ENCODE results near the gene PDLIM4.

PDLIM4 gene

GRCh38 chr5:132253452-132254320 lies 3.8 kb upstream of the PDLIM4 start:
- no peak for DNase-seq (ENCODE audit: low read depth)

- DNase-seq (ENCODE audit: low read depth): peak; percentile 44
Observed at GRCh38 chr5:132254321-132254977, 3.0 kb upstream of the PDLIM4 start.

- DNase-seq (ENCODE audit: low read depth): no peak
Observed at GRCh38 chr5:132256086-132256782, 1.3 kb upstream of the PDLIM4 start.

GRCh38 chr5:132256783-132257130 lies 739 bp upstream of the PDLIM4 start:
- DNase-seq (ENCODE audit: low read depth): no peak

- peak; percentile 33 for DNase-seq (ENCODE audit: low read depth)
Observed at GRCh38 chr5:132258102-132259068, 889 bp downstream of the PDLIM4 start.

- peak; percentile 92 for DNase-seq (ENCODE audit: low read depth)
Observed at GRCh38 chr5:132259069-132259851, 1.8 kb downstream of the PDLIM4 start.

DNA sequence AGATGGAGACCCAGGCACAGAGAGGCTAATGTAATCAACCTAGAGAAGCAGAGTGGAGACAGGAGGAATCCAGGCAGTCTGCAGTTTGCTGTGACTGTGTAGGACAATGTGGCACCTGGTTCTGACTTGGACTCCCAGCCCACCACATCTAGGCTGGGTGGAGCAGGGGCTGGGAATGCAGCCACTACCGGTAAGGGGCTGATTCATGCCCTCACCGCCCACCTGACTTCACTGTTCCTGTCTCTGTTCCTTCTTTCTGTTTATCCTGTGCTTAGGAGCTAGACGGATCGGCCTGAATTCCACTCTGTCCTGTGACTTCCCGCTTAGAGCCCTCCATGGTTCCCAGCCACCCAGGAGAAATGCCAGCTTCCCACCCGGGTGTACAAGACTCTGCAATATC lies 2.6 kb downstream of the PDLIM4 start:
- no peak for DNase-seq (ENCODE audit: low read depth)

DNA sequence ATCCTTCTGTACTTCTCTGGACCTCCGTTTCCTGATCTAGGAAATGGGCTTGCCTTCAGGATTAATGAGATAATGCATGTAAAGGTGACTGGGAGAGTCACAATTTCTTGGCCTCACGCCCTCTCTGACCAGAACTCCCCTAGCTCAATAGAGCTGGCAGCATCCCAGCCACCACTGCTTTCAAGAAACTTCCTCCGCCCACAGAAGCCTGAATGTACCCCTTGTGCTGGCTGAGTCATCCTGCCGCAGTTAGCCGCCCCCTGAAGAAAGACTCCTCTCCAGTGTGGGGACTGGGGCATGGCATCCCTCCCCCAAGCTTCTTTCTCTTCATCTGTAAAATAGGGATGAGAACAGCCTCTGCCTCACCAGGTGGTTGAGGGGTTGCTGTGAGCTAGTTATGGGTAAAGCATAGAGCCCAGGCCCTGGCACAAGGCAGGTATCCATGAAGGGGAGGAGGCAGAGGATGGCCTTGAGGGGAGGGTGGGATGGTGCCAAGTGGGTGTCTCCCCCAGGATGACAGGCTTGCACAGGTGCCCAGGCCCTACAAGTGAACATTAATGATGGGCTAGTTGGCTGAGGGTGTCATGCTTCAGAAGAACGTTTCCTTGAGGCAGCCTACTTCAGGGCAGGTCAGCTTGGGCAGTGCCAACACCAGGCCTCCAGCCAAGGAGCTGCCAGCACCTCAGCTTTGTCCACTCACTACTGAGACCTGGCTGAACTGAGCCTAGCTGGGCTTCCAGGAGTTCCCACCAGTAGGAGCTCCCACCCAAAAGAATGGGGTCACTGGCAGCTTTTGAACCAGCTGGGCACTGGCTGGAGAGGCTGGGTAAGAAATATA lies 3.4 kb downstream of the PDLIM4 start:
- DNase-seq (ENCODE audit: low read depth): peak; percentile 50

DNA sequence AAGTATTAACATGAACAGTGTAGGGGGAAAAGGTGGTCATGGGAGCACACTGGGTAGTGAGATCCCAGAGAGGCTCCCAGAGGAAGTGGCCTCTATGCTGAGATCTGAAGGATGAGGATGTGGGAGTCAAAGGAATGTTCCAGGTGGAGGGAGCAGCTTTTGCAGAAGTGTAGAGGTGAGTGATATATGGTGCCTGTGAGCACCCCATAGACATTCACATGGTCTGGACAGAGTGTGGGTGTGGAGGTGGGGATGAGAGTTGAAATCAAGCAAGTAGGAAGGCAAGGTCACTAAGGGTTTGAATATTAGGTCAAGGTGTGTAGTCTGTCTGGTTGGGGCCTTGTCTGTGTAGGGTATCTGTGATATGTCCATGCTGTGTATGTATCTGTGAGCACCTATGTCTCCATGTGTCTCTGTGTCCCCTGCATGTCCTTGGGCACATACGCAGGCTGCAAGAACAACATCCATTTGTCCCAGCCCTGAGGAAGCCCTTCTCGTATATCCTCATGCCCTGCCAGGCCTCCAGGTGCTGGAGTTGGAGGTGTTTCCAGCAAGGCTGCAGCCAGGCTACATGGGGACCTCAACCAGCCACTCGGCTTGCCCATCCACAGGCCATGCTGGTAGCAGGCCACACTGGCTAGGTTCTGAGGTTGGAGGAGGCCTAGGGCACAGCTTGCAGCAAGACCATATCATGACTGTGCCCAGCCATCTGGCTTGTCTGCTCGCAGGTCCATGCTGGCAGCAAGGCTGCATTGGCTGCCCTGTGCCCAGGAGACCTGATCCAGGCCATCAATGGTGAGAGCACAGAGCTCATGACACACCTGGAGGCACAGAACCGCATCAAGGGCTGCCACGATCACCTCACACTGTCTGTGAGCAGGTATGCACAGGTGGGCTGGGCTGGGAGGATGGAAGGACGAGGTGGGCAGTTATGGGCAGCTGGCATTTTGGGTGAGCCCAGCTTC lies 4.7 kb downstream of the PDLIM4 start:
- DNase-seq (ENCODE audit: low read depth): no peak

- peak; percentile 72 for DNase-seq (ENCODE audit: low read depth)
Observed at GRCh38 chr5:132262882-132263547, 5.5 kb downstream of the PDLIM4 start.

DNA sequence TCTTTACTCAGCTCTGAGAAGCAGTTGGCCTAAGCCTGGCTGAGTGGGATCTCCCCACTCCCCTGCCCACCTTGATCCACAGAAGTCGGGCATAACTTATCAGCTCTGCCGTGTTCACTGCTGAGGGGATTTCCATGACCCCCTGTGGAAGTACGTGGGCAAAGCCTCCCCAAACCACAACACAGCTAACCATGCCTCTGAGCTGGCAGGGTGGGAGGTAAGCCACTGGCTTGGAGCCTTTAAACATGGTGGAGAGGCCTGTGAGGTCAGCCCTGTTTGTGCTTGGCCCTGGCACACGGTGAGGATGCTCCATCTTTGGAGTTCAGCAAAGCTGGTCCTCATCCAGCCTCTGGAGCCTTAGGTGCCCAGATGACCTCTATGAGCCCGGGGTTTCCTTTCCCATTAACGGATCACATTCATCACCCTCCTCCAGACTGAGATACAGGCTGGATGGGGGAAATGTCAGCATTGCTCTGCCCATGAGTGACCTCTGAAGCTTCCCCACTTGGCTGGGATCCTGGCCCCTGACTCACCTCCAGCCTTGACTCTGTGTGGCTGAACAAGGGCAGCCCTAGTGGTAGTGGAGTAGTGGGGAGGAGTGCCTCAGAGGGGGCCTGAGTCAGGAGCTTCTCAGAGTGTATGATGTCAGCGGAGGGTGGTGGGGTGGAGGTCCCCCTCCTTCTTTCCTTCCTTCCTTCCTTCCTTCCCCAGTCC lies 6.2 kb downstream of the PDLIM4 start:
- DNase-seq (ENCODE audit: low read depth): peak; percentile 66

DNA sequence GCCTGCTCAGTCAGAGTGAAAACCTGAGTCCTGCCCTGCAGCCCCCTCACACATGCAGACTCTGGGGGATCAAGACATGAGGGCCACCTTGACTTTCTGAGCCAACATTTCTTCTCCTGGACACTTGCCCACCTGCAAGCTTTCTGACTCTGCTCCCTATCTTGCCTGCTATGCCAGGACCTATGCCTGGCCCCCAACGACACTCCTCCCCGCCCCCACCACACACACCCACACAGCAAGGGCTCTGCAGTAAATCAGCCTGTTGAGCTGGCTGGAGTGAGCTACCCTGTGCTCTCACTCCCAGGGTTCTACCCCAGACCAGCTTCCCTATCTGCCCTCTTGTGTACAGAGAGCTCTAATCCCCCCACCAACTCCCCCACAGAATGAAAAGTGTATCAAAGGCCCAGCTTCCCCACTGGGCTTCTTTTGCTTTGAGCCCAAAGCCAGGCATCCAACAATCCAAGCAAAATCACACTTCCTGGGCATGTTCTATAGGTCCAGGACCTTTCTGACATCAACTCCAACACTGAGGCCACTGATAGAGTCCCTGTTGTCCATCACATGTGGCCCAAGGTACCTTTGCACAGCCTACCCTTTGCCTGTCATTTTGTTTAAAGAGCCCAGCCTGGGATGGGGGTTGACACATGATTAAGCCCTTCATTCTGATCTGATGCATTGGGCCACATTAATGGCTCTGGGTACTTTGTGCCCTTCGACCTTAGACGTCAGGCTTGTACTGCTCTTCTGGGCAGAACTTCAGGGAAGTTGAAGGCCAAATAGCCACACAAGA lies 7.2 kb downstream of the PDLIM4 start:
- no peak for DNase-seq (ENCODE audit: low read depth)

- DNase-seq (ENCODE audit: low read depth): peak; percentile 93
Observed at GRCh38 chr5:132265336-132266030, 8.0 kb downstream of the PDLIM4 start.

DNA sequence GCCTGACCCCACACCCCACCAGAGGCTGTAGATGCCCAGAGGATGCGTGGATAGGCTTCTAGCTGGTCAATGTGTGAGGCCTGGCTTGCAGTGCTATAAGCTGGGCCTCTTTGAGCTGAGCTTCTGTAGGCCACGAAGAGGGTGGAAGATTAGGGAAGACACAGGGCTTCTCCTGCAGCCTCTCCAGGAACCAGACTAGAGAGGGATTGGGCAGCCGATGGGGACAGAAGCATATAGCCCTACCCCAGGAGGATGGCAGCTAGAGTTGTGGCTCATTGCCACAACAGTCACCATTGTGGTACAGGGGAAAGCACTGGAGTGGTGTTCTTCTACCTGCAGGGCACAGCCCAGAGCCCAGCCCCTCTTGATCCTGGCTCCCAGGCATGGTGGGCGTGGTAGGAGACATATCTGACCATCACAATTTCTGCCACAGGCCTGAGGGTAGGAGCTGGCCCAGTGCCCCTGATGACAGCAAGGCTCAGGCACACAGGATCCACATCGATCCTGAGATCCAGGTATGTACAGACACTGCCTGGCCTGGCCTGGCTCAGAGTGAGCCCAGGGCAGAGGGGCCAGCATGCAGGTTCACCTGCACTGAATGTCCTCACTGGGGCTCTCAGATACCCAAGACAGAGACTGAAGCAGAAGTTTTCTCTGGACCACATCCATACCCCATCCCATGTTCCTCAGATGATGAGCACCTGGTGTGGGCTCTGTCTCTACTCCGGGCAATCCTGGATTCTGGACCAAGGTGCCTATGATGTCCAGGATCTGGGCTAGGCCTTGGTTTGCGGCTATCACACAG lies 8.7 kb downstream of the PDLIM4 start:
- no peak for DNase-seq (ENCODE audit: low read depth)

GRCh38 chr5:132266836-132267160 lies 9.3 kb downstream of the PDLIM4 start:
- no peak for DNase-seq (ENCODE audit: low read depth)

Data from fibroblast of gingiva (primary cell).